GM18505 (cell line): Measurements from ENCODE around the gene LEUTX.

Experiments
- ATAC-seq: cut with Tn5 transposase; IDR thresholded peaks from one replicate; pipeline ENCODE4 v1.9.1; 2021; ENCODE audit not compliant: unreplicated experiment
- POLR2A ChIP-seq: IDR thresholded peaks from 4 replicates; pipeline ENCODE4 v1.6.1; 2011; ENCODE audit warnings: borderline replicate concordance; ENCODE audit not compliant: insufficient read depth, insufficient read length; ENCODE audit errors: extremely low read depth

The LEUTX gene

DNA sequence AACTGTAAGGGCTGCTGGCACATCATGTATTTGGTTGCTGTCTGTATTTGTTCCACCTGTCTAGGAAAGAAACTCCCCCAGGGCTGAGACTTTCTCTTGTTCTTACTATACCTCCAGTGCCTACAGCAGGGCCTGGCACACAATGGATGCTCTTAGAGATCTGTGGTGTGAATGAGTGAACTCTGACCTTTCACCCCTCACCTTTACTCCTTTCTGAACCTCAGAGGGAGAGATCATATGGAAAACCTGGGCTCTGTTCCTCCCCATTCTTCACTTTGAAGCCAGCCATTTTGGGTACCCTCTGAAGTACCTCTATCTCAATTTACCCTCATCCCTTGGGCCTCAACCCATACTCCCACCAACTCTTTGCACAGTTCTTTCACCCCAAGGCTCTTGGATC is 52.2 kb downstream of the LEUTX start:
- ATAC-seq, result no peak
- no peak for TF ChIP-seq POLR2A

DNA sequence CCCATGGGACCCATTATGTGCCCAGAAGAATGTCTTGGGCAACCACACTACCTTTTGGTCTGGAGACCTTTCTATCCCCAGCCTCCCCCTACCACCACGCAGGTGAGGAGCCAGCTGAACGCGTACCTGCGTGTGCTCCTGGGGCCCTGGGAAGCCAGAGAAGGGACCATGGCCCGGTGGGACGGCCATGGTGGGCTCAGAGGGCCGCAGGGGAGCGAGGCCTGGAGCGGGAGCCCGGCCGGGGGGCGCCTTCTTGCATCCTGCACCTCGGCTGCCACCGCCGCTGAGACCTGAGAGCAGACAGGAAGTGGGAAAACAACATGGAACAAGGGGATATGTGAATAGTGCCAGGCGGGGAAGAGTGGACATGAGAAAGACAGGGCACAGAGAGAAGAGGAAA is 53.0 kb downstream of the LEUTX start:
- no peak for TF ChIP-seq POLR2A
- no peak for ATAC-seq

DNA sequence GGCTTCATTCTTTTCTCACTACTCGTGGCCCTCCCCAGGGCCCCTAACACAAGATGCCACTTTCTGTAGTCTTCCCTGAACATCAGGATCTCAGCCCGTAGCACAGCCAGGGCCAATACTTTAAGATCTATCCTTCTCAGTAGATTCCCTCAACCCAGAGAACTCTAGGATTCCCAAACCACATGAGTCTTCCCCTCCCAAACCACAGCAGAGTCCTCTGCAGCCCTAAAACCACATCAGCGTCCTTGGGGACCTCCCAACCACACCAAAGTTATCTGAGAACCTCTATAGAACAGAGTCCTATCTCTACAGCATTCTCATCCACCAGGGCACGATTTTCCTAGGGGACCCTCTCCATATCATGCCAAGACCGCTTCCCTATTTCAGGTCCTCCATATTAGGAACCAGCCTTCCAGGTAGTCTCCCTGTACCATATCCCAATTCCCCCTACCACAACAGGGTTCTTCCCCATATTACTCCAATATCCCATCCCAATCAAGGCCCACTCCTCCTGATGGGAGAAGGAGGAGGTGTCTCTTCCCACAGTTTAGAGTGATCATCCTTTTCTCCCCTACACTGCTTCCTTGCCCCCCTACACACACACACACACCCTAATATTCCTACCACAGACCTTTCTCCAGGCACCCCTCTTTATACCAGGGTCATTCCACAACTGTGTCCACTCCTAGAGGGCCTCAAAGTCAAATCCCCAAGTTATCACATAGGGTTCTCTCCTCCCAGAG is 53.9 kb downstream of the LEUTX start:
- ATAC-seq, result no peak
- no peak for TF ChIP-seq POLR2A

DNA sequence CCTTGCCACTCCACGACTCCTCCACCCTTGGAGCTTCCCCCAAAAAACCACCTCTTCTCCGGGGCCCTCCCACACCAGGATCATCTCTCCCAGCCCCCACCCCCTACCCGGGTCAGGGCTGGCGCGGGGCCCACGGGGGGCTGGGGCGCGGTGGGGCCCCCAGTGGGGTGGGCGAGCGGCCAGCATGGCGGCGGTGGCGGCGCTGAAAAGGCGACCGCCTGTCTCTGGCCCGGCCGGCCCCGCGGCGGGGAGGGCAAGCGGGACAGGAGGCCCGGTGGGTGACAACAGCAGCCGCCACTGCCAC is 54.5 kb downstream of the LEUTX start:
- peak; percentile 7 for ATAC-seq
- TF ChIP-seq POLR2A, result no peak

DNA sequence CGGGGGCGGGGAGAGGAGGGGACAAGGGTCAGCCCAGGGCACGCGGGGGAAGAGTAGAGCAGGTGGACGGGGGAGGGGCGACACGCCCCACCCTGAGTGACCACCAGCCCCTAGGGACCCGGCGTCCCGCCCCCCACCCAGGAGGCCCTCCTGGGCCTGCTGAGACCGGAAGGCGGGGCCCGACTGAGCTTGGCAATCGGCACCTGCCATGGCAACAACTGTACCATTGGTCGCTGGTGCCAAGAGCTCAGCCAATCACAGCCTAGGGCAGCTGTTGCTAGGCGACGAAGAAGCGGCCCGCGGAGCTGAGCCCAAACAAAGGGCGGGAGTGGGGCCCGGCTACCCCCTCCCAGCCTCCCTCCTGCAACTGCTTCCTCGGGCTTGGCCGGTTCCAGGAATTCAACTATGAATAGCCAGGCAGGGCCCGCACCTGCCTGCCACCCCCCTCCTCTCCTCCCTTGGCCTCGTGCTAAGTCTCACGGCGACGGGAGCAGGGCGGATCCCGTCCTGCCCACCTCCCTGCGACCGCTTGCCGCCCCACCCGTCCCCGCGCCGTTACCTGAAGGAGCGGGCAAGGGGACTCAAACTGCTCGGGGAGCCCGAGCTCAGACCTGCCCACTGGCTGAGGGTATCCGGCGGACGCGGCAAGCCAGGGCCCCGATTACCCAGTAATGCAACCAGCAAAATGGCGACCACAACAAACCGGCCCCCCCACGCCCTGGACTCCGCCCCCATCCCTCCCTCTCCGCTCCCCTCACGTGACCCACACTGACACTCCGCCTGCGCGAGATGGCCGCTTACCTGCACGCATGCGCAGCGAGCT is 55.0 kb downstream of the LEUTX start, which contains the start of gene DYRK1B:
TSS of gene DYRK1B (minus strand) at position 699 of the 823 bp plus-strand sequence. CDS start 2,295 bp downstream, outside the sequence.
- ATAC-seq, result peak; percentile 78
- no peak for TF ChIP-seq POLR2A

DNA sequence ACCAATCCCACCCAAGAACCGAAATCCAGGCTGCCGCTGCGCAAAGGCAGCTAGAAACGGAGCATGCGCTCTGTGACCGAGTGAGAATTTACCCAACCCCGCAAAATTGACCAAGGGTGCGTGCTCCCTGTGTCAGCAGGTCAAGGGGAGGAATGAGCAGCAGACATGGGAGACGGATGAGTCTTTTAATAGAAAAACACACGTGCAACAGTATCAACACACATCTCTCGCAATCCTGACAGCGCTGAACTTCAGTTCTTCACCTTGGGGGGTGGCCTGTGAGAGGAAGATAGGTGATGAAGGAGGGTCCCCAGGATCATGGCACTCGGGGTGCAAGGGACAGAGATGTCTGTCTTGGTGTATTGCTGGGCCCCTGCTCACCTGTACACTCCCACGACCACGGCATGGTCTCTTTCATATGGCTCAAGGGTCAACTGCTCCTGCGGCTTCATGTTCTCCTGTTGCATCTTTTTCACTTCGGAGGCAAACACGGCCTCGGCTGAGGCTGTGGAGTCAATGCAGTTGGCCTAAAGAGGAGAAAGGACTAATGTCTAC is 55.7 kb downstream of the LEUTX start:
- ATAC-seq, result no peak
- peak; percentile 10 for TF ChIP-seq POLR2A
